Liver (tissue), 9 donors: ENCODE results near the gene ACTL10. TPM values are rescaled to one million over a fixed set of nuclear protein-coding genes. Genes with fewer than 3 reads are reported as not detected.

ENCODE experiments used
- DNase-seq: peaks from one replicate; pipeline ENCODE4 v3.0.0-alpha.2; 2017; ENCODE audit warnings: low spot score
- H3K27ac ChIP-seq, 2 donors: one replicate each; pipeline ENCODE4 v1.7.0; 2013; ENCODE audit warnings: inconsistent platforms in 2 of 2, low read length in 2 of 2, control low read depth in 1 of 2, low read depth in 1 of 2, mild to moderate bottlenecking in 1 of 2
- H3K27me3 ChIP-seq, 4 donors: one replicate each; pipeline versions ENCODE4 v1.6.1 to v1.7.0; 2013; ENCODE audit warnings: low read length in 3 of 4, inconsistent platforms in 1 of 4, mild to moderate bottlenecking in 1 of 4, moderate library complexity in 1 of 4; ENCODE audit not compliant: control insufficient read depth in 4 of 4, insufficient read depth in 4 of 4
- H3K36me3 ChIP-seq, 4 donors: one replicate each; pipeline versions ENCODE4 v1.6.1 to v1.7.0; 2013; ENCODE audit warnings: low read length in 3 of 4, mild to moderate bottlenecking in 3 of 4, low read depth in 1 of 4, moderate library complexity in 1 of 4; ENCODE audit not compliant: control insufficient read depth in 4 of 4, insufficient read depth in 3 of 4
- H3K4me1 ChIP-seq, 4 donors: one replicate each; pipeline versions ENCODE4 v1.6.1 to v1.7.0; 2013; ENCODE audit warnings: low read length in 3 of 4, mild to moderate bottlenecking in 3 of 4, moderate library complexity in 1 of 4; ENCODE audit not compliant: control insufficient read depth in 4 of 4, insufficient read depth in 4 of 4
- H3K4me3 ChIP-seq, 3 donors: one replicate each; pipeline versions ENCODE4 v1.6.1 to v1.7.0; 2013; ENCODE audit warnings: low read length in 3 of 3, control low read depth in 1 of 3, low read depth in 1 of 3, mild to moderate bottlenecking in 1 of 3
- H3K9ac ChIP-seq, 2 donors: one replicate each; pipeline ENCODE4 v1.7.0; 2013; ENCODE audit warnings: low read length in 2 of 2, mild to moderate bottlenecking in 2 of 2, moderate library complexity in 2 of 2, control low read depth in 1 of 2, low read depth in 1 of 2
- H3K9me3 ChIP-seq, 4 donors: one replicate each; pipeline versions ENCODE4 v1.6.1 to v1.7.0; 2013; ENCODE audit warnings: low read length in 3 of 4; ENCODE audit not compliant: control insufficient read depth in 4 of 4
- EGR1 ChIP-seq, 2 donors: IDR thresholded peaks; 2 replicates each; pipeline ENCODE4 v1.6.1; 2016 to 2018; ENCODE audit warnings: antibody characterized with exemption in 2 of 2, low read depth in 2 of 2
- FOXA1 ChIP-seq: IDR thresholded peaks from 2 replicates; pipeline ENCODE4 v1.6.1; 2016; ENCODE audit warnings: antibody characterized with exemption
- FOXA2 ChIP-seq: IDR thresholded peaks from 2 replicates; pipeline ENCODE4 v1.6.1; 2016; ENCODE audit warnings: antibody characterized with exemption
- GABPA ChIP-seq, 2 donors: IDR thresholded peaks in 1 of 2; conservative IDR thresholded peaks in 1 of 2; 2 replicates each; pipeline ENCODE4 v1.6.1; 2016; ENCODE audit warnings: antibody characterized with exemption in 2 of 2, mild to moderate bottlenecking in 1 of 2, moderate library complexity in 1 of 2
- HNF4A ChIP-seq, 2 donors: conservative IDR thresholded peaks; 2 replicates each; pipeline ENCODE4 v1.6.1; 2016; ENCODE audit warnings: antibody characterized with exemption in 2 of 2, mild to moderate bottlenecking in 2 of 2
- HNF4G ChIP-seq: IDR thresholded peaks from 2 replicates; pipeline ENCODE4 v1.6.1; 2016; ENCODE audit warnings: antibody characterized with exemption
- JUND ChIP-seq, 2 donors: IDR thresholded peaks; 2 replicates each; pipeline ENCODE4 v1.6.1; 2016; ENCODE audit warnings: antibody characterized with exemption in 2 of 2
- NR2F2 ChIP-seq: IDR thresholded peaks from 2 replicates; pipeline ENCODE4 v1.6.1; 2016; ENCODE audit warnings: antibody characterized with exemption
- RAD21 ChIP-seq, 2 donors: IDR thresholded peaks; 2 replicates each; pipeline ENCODE4 v1.6.1; 2016; ENCODE audit warnings: antibody characterized with exemption in 2 of 2, mild to moderate bottlenecking in 2 of 2
- RXRA ChIP-seq, 2 donors: IDR thresholded peaks; 2 replicates each; pipeline ENCODE4 v1.6.1; 2017 to 2018; ENCODE audit warnings: antibody characterized with exemption in 2 of 2, mild to moderate bottlenecking in 1 of 2
- SP1 ChIP-seq: IDR thresholded peaks from 2 replicates; pipeline ENCODE4 v1.6.1; 2018; ENCODE audit warnings: antibody characterized with exemption, mild to moderate bottlenecking
- TAF1 ChIP-seq: conservative IDR thresholded peaks from 2 replicates; pipeline ENCODE4 v1.6.1; 2016; ENCODE audit warnings: antibody characterized with exemption, mild to moderate bottlenecking
- YY1 ChIP-seq: IDR thresholded peaks from 2 replicates; pipeline ENCODE4 v1.6.1; 2016; ENCODE audit warnings: antibody characterized with exemption, mild to moderate bottlenecking
- WGBS: extraction: QIAGEN DNeasy Blood & Tissue Kit; methylation state at CpG from one replicate; pipeline ENCODE4 v1.1.7; 2013; 5-methylcytosine and 5-hydroxymethylcytosine counted together
- polyA plus RNA-seq, 2 donors: library from polyadenylated mRNA; stranded (reverse) in 1 of 2; unstranded in 1 of 2; fragments of 200-250 nt in 1 of 2; fragments of >200 nt in 1 of 2; fragmentation: Nextera tagmentation in 1 of 2; extraction: Ambion mirVana in 1 of 2; gene quantifications; one replicate each; pipeline versions ENCODE4 v1.2.1 to v1.2.3, GENCODE V29; 2013 to 2015
- total RNA-seq, 2 donors: library from RNA; depleted of rRNA; stranded (reverse); fragments of >200 nt; gene quantifications; one replicate each; pipeline ENCODE4 v1.2.3, GENCODE V29; 2014
- TF ChIP-seq, protein P1 (sequence below): IDR thresholded peaks from 2 replicates; pipeline ENCODE4 v1.6.1; 2016; ENCODE audit warnings: antibody characterized with exemption
- TF ChIP-seq, protein P2 (sequence below): IDR thresholded peaks from 2 replicates; pipeline ENCODE4 v1.6.1; 2016; ENCODE audit warnings: antibody characterized with exemption, mild to moderate bottlenecking
- TF ChIP-seq, protein P3 (sequence below): IDR thresholded peaks from 2 replicates; pipeline ENCODE4 v1.6.1; 2016; ENCODE audit warnings: antibody characterized with exemption
- TF ChIP-seq, protein P4 (sequence below): IDR thresholded peaks from 2 replicates; pipeline ENCODE4 v1.6.1; 2016; ENCODE audit warnings: antibody characterized with exemption
- TF ChIP-seq, protein P5 (sequence below): fragments of 150-350 bp; IDR thresholded peaks from 2 replicates; pipeline ENCODE4 v1.5.1; 2017; ENCODE audit warnings: improper control_type of control experiment, low read depth, low read length; ENCODE audit not compliant: missing input control
- donor health status: healthy.
- donor health status: healthy.
- donor health status: healthy.
- donor health status: healthy.
- donor health status: healthy.

The ACTL10 gene
- total and polyA plus RNA-seq, 4 donors, result 0.10 to 0.50 (median 0.35) TPM

DNA sequence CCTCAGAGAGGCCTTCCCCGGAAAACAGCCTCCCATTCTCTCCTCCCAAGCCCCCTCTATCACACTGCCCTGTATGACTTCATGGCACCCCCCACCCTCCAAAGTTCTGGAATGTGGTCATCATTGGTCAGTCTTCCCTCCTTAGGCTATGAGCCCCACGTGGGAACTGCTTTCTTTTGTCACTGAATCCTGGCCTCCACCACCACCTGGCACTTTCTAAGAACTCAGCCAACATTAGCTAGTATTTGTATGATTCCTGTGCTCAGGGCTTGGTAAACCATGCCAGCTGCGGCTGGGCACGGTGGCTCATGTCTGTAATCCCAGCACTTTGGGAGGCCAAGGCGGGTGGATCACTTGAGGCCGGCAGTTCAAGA, 27.9 kb downstream of the ACTL10 start:
- no peak for DNase-seq
- TF ChIP-seq HNF4G (no peak), JUND (IDR thresholded peaks at IDR 0.05) (no peak), EGR1 (IDR thresholded peaks at IDR 0.05; ENCODE audit: low read depth in 2 of 2) (no peak), FOXA2 (no peak)
- Histone ChIP-seq H3K27me3 (no peaks in the 10 kb centered on the region), H3K9ac (no peak overlapping the region), H3K4me3 (no peak overlapping the region), H3K36me3 (no peaks in the 10 kb centered on the region), H3K9me3 (no peaks in the 10 kb centered on the region), H3K4me1 (no peaks in the 10 kb centered on the region), H3K27ac (no peak overlapping the region)
- 90% methylated on average over 6 of the region's 6 CpGs for WGBS

DNA sequence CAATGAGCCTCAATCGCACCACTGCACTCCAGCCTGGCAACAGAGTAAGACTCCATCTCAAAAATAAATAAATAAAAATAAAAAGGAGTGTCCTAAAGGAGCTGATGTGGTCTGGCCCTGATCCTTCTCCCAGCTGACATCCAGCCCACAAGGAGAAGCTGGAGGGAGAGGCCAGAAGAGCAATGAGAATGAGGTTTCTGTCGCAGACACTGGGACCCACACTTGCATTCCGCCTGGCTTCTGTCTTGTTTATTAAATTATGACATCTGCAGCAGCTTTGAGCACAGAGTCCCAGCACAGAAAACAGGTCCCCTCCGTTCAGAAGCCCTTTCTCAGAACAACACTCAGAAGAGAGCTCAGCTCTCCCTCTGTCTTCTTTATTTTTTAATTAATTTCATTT, 29.7 kb downstream of the ACTL10 start:
- no peak overlapping the region for H3K27ac ChIP-seq
- H3K9me3 ChIP-seq, result no peaks in the 10 kb centered on the region
- WGBS, result 95% methylated on average over 4 of the region's 4 CpGs
- H3K27me3 ChIP-seq, result no peaks in the 10 kb centered on the region
- H3K9ac ChIP-seq, result no peak overlapping the region
- H3K4me1 ChIP-seq, result no peaks in the 10 kb centered on the region
- TF ChIP-seq, protein P1, sequence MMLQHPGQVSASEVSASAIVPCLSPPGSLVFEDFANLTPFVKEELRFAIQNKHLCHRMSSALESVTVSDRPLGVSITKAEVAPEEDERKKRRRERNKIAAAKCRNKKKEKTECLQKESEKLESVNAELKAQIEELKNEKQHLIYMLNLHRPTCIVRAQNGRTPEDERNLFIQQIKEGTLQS, result no peak
- TF ChIP-seq HNF4G (no peak), SP1 (no peak), HNF4A (conservative IDR thresholded peaks at IDR 0.05) (no peak), TAF1 (no peak), GABPA (IDR thresholded peaks at IDR 0.05 in 1 of 2, conservative IDR thresholded peaks at IDR 0.05 in 1 of 2) (no peak), YY1 (no peak), FOXA1 (no peak), EGR1 (IDR thresholded peaks at IDR 0.05; ENCODE audit: low read depth in 2 of 2) (no peak), JUND (IDR thresholded peaks at IDR 0.05) (no peak), NR2F2 (no peak), RXRA (IDR thresholded peaks at IDR 0.05) (no peak), FOXA2 (no peak), RAD21 (IDR thresholded peaks at IDR 0.05) (no peak)
- TF ChIP-seq, protein P2, sequence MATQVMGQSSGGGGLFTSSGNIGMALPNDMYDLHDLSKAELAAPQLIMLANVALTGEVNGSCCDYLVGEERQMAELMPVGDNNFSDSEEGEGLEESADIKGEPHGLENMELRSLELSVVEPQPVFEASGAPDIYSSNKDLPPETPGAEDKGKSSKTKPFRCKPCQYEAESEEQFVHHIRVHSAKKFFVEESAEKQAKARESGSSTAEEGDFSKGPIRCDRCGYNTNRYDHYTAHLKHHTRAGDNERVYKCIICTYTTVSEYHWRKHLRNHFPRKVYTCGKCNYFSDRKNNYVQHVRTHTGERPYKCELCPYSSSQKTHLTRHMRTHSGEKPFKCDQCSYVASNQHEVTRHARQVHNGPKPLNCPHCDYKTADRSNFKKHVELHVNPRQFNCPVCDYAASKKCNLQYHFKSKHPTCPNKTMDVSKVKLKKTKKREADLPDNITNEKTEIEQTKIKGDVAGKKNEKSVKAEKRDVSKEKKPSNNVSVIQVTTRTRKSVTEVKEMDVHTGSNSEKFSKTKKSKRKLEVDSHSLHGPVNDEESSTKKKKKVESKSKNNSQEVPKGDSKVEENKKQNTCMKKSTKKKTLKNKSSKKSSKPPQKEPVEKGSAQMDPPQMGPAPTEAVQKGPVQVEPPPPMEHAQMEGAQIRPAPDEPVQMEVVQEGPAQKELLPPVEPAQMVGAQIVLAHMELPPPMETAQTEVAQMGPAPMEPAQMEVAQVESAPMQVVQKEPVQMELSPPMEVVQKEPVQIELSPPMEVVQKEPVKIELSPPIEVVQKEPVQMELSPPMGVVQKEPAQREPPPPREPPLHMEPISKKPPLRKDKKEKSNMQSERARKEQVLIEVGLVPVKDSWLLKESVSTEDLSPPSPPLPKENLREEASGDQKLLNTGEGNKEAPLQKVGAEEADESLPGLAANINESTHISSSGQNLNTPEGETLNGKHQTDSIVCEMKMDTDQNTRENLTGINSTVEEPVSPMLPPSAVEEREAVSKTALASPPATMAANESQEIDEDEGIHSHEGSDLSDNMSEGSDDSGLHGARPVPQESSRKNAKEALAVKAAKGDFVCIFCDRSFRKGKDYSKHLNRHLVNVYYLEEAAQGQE, result no peak
- TF ChIP-seq, protein P3, sequence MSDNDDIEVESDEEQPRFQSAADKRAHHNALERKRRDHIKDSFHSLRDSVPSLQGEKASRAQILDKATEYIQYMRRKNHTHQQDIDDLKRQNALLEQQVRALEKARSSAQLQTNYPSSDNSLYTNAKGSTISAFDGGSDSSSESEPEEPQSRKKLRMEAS, result no peak
- TF ChIP-seq, protein P4, sequence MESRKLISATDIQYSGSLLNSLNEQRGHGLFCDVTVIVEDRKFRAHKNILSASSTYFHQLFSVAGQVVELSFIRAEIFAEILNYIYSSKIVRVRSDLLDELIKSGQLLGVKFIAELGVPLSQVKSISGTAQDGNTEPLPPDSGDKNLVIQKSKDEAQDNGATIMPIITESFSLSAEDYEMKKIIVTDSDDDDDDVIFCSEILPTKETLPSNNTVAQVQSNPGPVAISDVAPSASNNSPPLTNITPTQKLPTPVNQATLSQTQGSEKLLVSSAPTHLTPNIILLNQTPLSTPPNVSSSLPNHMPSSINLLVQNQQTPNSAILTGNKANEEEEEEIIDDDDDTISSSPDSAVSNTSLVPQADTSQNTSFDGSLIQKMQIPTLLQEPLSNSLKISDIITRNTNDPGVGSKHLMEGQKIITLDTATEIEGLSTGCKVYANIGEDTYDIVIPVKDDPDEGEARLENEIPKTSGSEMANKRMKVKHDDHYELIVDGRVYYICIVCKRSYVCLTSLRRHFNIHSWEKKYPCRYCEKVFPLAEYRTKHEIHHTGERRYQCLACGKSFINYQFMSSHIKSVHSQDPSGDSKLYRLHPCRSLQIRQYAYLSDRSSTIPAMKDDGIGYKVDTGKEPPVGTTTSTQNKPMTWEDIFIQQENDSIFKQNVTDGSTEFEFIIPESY, result no peak
- TF ChIP-seq, protein P5, sequence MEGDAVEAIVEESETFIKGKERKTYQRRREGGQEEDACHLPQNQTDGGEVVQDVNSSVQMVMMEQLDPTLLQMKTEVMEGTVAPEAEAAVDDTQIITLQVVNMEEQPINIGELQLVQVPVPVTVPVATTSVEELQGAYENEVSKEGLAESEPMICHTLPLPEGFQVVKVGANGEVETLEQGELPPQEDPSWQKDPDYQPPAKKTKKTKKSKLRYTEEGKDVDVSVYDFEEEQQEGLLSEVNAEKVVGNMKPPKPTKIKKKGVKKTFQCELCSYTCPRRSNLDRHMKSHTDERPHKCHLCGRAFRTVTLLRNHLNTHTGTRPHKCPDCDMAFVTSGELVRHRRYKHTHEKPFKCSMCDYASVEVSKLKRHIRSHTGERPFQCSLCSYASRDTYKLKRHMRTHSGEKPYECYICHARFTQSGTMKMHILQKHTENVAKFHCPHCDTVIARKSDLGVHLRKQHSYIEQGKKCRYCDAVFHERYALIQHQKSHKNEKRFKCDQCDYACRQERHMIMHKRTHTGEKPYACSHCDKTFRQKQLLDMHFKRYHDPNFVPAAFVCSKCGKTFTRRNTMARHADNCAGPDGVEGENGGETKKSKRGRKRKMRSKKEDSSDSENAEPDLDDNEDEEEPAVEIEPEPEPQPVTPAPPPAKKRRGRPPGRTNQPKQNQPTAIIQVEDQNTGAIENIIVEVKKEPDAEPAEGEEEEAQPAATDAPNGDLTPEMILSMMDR, result no peak
- no peaks in the 10 kb centered on the region for H3K36me3 ChIP-seq
- DNase-seq, result no peak
- H3K4me3 ChIP-seq, result no peak overlapping the region
